HUES64 (cell line): Measurements from ENCODE around the gene GREB1L.

Source experiments
- H3K27ac ChIP-seq: 2 replicates; pipeline ENCODE4 v1.7.0; 2013; ENCODE audit warnings: low read depth, low read length, inconsistent platforms
- H3K27me3 ChIP-seq: 2 replicates; pipeline ENCODE4 v1.6.1; 2013; ENCODE audit warnings: mild to moderate bottlenecking, low read length; ENCODE audit not compliant: insufficient read depth
- H3K36me3 ChIP-seq: 2 replicates; pipeline ENCODE4 v1.6.1; 2013; ENCODE audit warnings: mild to moderate bottlenecking, low read length; ENCODE audit not compliant: insufficient read depth
- H3K4me1 ChIP-seq: 2 replicates; pipeline ENCODE4 v1.6.1; 2013; ENCODE audit warnings: mild to moderate bottlenecking, low read length, moderate library complexity; ENCODE audit not compliant: insufficient read depth
- H3K4me3 ChIP-seq: 2 replicates; pipeline ENCODE4 v1.5.1; 2013; ENCODE audit warnings: mild to moderate bottlenecking, low read length, moderate library complexity
- H3K9ac ChIP-seq: 2 replicates; pipeline ENCODE4 v1.6.1; 2013; ENCODE audit warnings: mild to moderate bottlenecking, low read depth, low read length
- H3K9me3 ChIP-seq: 2 replicates; pipeline ENCODE4 v1.6.1; 2013; ENCODE audit warnings: low read depth, low read length; ENCODE audit not compliant: insufficient read depth
- WGBS: fragments of 150-250, 120-280 bp; methylation state at CpG from one replicate; pipeline ENCODE4 v1.1.7; 2013; ENCODE audit warnings: missing lambda C conversion rate; 5-methylcytosine and 5-hydroxymethylcytosine counted together

GREB1L gene

GRCh38 chr18:21393986-21394385 lies 152.0 kb downstream of the GREB1L start:
- peaks cover 40% of the 10 kb centered on the region for H3K27me3 ChIP-seq
- no peak overlapping the region for H3K4me3 ChIP-seq
- H3K9ac ChIP-seq = no peak overlapping the region
- H3K27ac ChIP-seq = no peak overlapping the region
- peaks cover 5% of the 10 kb centered on the region; the same call in 1 of the 2 replicates for H3K4me1 ChIP-seq
- H3K36me3 ChIP-seq = peaks cover 27% of the 10 kb centered on the region; the same call in 1 of the 2 replicates
- no peaks in the 10 kb centered on the region for H3K9me3 ChIP-seq
- 90% methylated on average over 3 of the region's 3 CpGs for WGBS

- no peaks in the 10 kb centered on the region for H3K9me3 ChIP-seq
- no peak overlapping the region for H3K4me3 ChIP-seq
- peaks cover 28% of the 10 kb centered on the region; the same call in 1 of the 2 replicates for H3K36me3 ChIP-seq
- no peak overlapping the region for H3K9ac ChIP-seq
- whole genome bisulfite sequencing = 76% methylated on average over 2 of the region's 2 CpGs
- no peak overlapping the region for H3K27ac ChIP-seq
- peaks cover 27% of the 10 kb centered on the region for H3K27me3 ChIP-seq
- H3K4me1 ChIP-seq = no peaks in the 10 kb centered on the region
Measured at GRCh38 chr18:21398121-21398520, 156.1 kb downstream of the GREB1L start.

- Histone ChIP-seq H3K27me3 (peaks cover 32% of the 10 kb centered on the region), H3K36me3 (peaks cover 38% of the 10 kb centered on the region; the same call in 1 of the 2 replicates), H3K4me1 (no peaks in the 10 kb centered on the region), H3K4me3 (no peak overlapping the region), H3K9me3 (no peaks in the 10 kb centered on the region), H3K9ac (no peak overlapping the region), H3K27ac (no peak overlapping the region)
- WGBS = 87% methylated on average over 1 of the region's 1 CpG
Measured at GRCh38 chr18:21402272-21402671, 160.2 kb downstream of the GREB1L start.

- Histone ChIP-seq H3K9me3 (no peaks in the 10 kb centered on the region), H3K27me3 (peaks cover 26% of the 10 kb centered on the region), H3K4me1 (no peaks in the 10 kb centered on the region), H3K36me3 (peaks cover 42% of the 10 kb centered on the region; the same call in 1 of the 2 replicates), H3K4me3 (no peak overlapping the region), H3K9ac (no peak overlapping the region), H3K27ac (no peak overlapping the region)
- 85% methylated on average over 1 of the region's 1 CpG for WGBS
Measured at GRCh38 chr18:21404426-21404825, 162.4 kb downstream of the GREB1L start.

- no peak overlapping the region for H3K4me3 ChIP-seq
- no peaks in the 10 kb centered on the region for H3K4me1 ChIP-seq
- H3K9me3 ChIP-seq = no peaks in the 10 kb centered on the region
- H3K36me3 ChIP-seq = peaks cover 39% of the 10 kb centered on the region; the same call in 1 of the 2 replicates
- H3K27me3 ChIP-seq = peaks cover 17% of the 10 kb centered on the region
- no peak overlapping the region for H3K27ac ChIP-seq
- H3K9ac ChIP-seq = no peak overlapping the region
- 90% methylated on average over 2 of the region's 3 CpGs for WGBS
Measured at GRCh38 chr18:21406116-21406515, 164.1 kb downstream of the GREB1L start.

GRCh38 chr18:21408681-21409080 lies 166.6 kb downstream of the GREB1L start:
- peaks cover 24% of the 10 kb centered on the region; the same call in 1 of the 2 replicates for H3K36me3 ChIP-seq
- no peaks in the 10 kb centered on the region for H3K4me1 ChIP-seq
- no peak overlapping the region for H3K27ac ChIP-seq
- peaks cover 8% of the 10 kb centered on the region; the same call in 1 of the 2 replicates for H3K27me3 ChIP-seq
- no peaks in the 10 kb centered on the region for H3K9me3 ChIP-seq
- WGBS = 95% methylated on average over 2 of the region's 3 CpGs
- no peak overlapping the region for H3K4me3 ChIP-seq
- no peak overlapping the region for H3K9ac ChIP-seq

- 83% methylated on average over 1 of the region's 1 CpG for WGBS
- Histone ChIP-seq H3K27me3 (no peaks in the 10 kb centered on the region), H3K9ac (no peak overlapping the region), H3K4me3 (no peak overlapping the region), H3K27ac (no peak overlapping the region), H3K4me1 (no peaks in the 10 kb centered on the region), H3K36me3 (peaks cover 8% of the 10 kb centered on the region; the same call in 1 of the 2 replicates), H3K9me3 (no peaks in the 10 kb centered on the region)
Measured at GRCh38 chr18:21433436-21433835, 191.4 kb downstream of the GREB1L start.

GRCh38 chr18:21439431-21439846 lies 197.4 kb downstream of the GREB1L start:
- WGBS = 82% methylated on average over 4 of the region's 4 CpGs
- Histone ChIP-seq H3K27ac (no peak overlapping the region), H3K9me3 (no peaks in the 10 kb centered on the region), H3K4me1 (no peaks in the 10 kb centered on the region), H3K36me3 (peaks cover 29% of the 10 kb centered on the region; the same call in 1 of the 2 replicates), H3K9ac (no peak overlapping the region), H3K27me3 (no peaks in the 10 kb centered on the region), H3K4me3 (no peak overlapping the region)

GRCh38 chr18:21441670-21442069 lies 199.6 kb downstream of the GREB1L start:
- no peak overlapping the region for H3K27ac ChIP-seq
- H3K9me3 ChIP-seq = no peaks in the 10 kb centered on the region
- no peak overlapping the region for H3K4me3 ChIP-seq
- H3K36me3 ChIP-seq = peaks cover 33% of the 10 kb centered on the region; the same call in 1 of the 2 replicates
- H3K4me1 ChIP-seq = no peaks in the 10 kb centered on the region
- H3K27me3 ChIP-seq = no peaks in the 10 kb centered on the region
- 87% methylated on average over 3 of the region's 3 CpGs for WGBS
- H3K9ac ChIP-seq = no peak overlapping the region

GRCh38 chr18:21443776-21444464 lies 201.9 kb downstream of the GREB1L start:
- Histone ChIP-seq H3K27me3 (no peaks in the 10 kb centered on the region), H3K9ac (no peak overlapping the region), H3K9me3 (no peaks in the 10 kb centered on the region), H3K4me3 (no peak overlapping the region), H3K4me1 (no peaks in the 10 kb centered on the region; the same call in 1 of the 2 replicates), H3K27ac (no peak overlapping the region), H3K36me3 (peaks cover 35% of the 10 kb centered on the region; the same call in 1 of the 2 replicates)
- 91% methylated on average over 9 of the region's 9 CpGs for WGBS

GRCh38 chr18:21444465-21445212 lies 202.6 kb downstream of the GREB1L start:
- Histone ChIP-seq H3K9ac (no peak overlapping the region), H3K27me3 (no peaks in the 10 kb centered on the region), H3K36me3 (peaks cover 35% of the 10 kb centered on the region; the same call in 1 of the 2 replicates), H3K27ac (no peak overlapping the region), H3K4me1 (no peaks in the 10 kb centered on the region; the same call in 1 of the 2 replicates), H3K4me3 (no peak overlapping the region), H3K9me3 (no peaks in the 10 kb centered on the region)
- 69% methylated on average over 6 of the region's 6 CpGs for WGBS
